Hepatocyte (in vitro differentiated cells): Measurements from ENCODE around the gene NTSR2. TPM values are rescaled to one million over a fixed set of nuclear protein-coding genes. Genes with fewer than 3 reads are reported as not detected.
"Not testable (repeated sequence)": the region's sequence is repeated elsewhere in the genome, so short reads cannot be mapped to it uniquely, and the experiment has no call there.

Source experiments
- DNase-seq: peaks from one replicate; pipeline ENCODE4 v3.0.0-alpha.2; 2016; ENCODE audit warnings: low spot score
- H2AFZ ChIP-seq: fragments of 200-600 bp; sonication (generic); 2 replicates; pipeline ENCODE4 v1.6.0; 2016; ENCODE audit warnings: antibody characterized with exemption, mild to moderate bottlenecking
- H3K27ac ChIP-seq: fragments of 200-600 bp; sonication (generic); 2 replicates; pipeline ENCODE4 v1.5.1; 2016; ENCODE audit warnings: mild to moderate bottlenecking
- H3K27me3 ChIP-seq: fragments of 200-600 bp; sonication (generic); 2 replicates; pipeline ENCODE4 v1.6.1; 2016
- H3K36me3 ChIP-seq: fragments of 200-600 bp; sonication (generic); replicated peaks from 2 replicates; pipeline ENCODE4 v1.5.1; 2016; ENCODE audit warnings: low read depth; ENCODE audit not compliant: insufficient read depth
- H3K4me1 ChIP-seq: fragments of 200-600 bp; sonication (generic); 2 replicates; pipeline ENCODE4 v1.5.1; 2016; ENCODE audit warnings: mild to moderate bottlenecking, moderate library complexity; ENCODE audit not compliant: insufficient read depth
- H3K4me2 ChIP-seq: fragments of 200-600 bp; sonication (generic); 2 replicates; pipeline ENCODE4 v1.6.0; 2016
- H3K4me3 ChIP-seq: fragments of 200-600 bp; sonication (generic); 2 replicates; pipeline ENCODE4 v1.5.1; 2016; ENCODE audit warnings: mild to moderate bottlenecking
- H3K79me2 ChIP-seq: fragments of 200-600 bp; sonication (generic); 2 replicates; pipeline ENCODE4 v1.6.0; 2017; ENCODE audit warnings: mild to moderate bottlenecking
- H3K9me2 ChIP-seq: fragments of 200-600 bp; sonication (generic); replicated peaks from 2 replicates; pipeline ENCODE4 v1.6.0; 2017; ENCODE audit warnings: mild to moderate bottlenecking; ENCODE audit not compliant: insufficient read depth
- H3K9me3 ChIP-seq: fragments of 200-600 bp; sonication (generic); 2 replicates; pipeline ENCODE4 v1.5.1; 2016; ENCODE audit warnings: low read depth, mild to moderate bottlenecking
- H4K20me1 ChIP-seq: fragments of 200-600 bp; sonication (generic); 2 replicates; pipeline ENCODE4 v1.6.0; 2016; ENCODE audit warnings: mild to moderate bottlenecking; ENCODE audit not compliant: insufficient read depth, poor library complexity, severe bottlenecking
- CTCF ChIP-seq: fragments of 200-600 bp; sonication (generic); IDR thresholded peaks from 2 replicates; pipeline ENCODE4 v1.5.1; 2016; ENCODE audit warnings: antibody characterized with exemption, mild to moderate bottlenecking; ENCODE audit not compliant: poor library complexity
- EZH2 ChIP-seq: fragments of 200-600 bp; sonication (generic); IDR thresholded peaks from 2 replicates; pipeline ENCODE4 v1.6.1; 2016; ENCODE audit warnings: antibody characterized with exemption, mild to moderate bottlenecking, borderline replicate concordance
- EZH2phosphoT487 ChIP-seq: fragments of 200-600 bp; sonication (generic); IDR thresholded peaks from one replicate; pipeline ENCODE4 v1.6.1; 2018; ENCODE audit warnings: antibody characterized with exemption, mild to moderate bottlenecking, low read depth, moderate library complexity; ENCODE audit not compliant: unreplicated experiment, severe bottlenecking
- WGBS: methylation state at CpG from one replicate; pipeline ENCODE4 v1.1.6; 2016; ENCODE audit warnings: low lambda C conversion rate; ENCODE audit errors: missing lambda C conversion rate; 5-methylcytosine and 5-hydroxymethylcytosine counted together
- polyA plus RNA-seq: library from polyadenylated mRNA; unstranded; fragments of >200 nt; fragmentation: Nextera tagmentation; extraction: Ambion mirVana; gene quantifications from 2 replicates; pipeline ENCODE4 v1.2.1, GENCODE V29; 2016
- total RNA-seq: library from RNA; depleted of rRNA; stranded (reverse); fragments of >200 nt; gene quantifications from 2 replicates; pipeline ENCODE4 v1.2.3, GENCODE V29; 2014

Gene NTSR2
- total and polyA plus RNA-seq, 2 experiments from 2014 or later: 0.28 TPM; not detected in 1

- no peaks in the 10 kb centered on the region for H4K20me1 ChIP-seq
- H3K4me2 ChIP-seq: no peak overlapping the region
- H2AFZ ChIP-seq: no peak overlapping the region
- no peak for TF ChIP-seq EZH2
- TF ChIP-seq EZH2phosphoT487: no peak
- TF ChIP-seq CTCF: no peak
- no peaks in the 10 kb centered on the region for H3K9me3 ChIP-seq
- H3K79me2 ChIP-seq: no peaks in the 10 kb centered on the region
- no peaks in the 10 kb centered on the region for H3K36me3 ChIP-seq
- H3K4me1 ChIP-seq: peaks cover 2% of the 10 kb centered on the region
- DNase-seq: no peak
- H3K27ac ChIP-seq: no peak overlapping the region
- H3K9me2 ChIP-seq: no peaks in the 10 kb centered on the region
- WGBS: 89% methylated on average over 11 of the region's 11 CpGs
- H3K27me3 ChIP-seq: no peaks in the 10 kb centered on the region
- H3K4me3 ChIP-seq: no peak overlapping the region
These were observed 5.0 kb downstream of the NTSR2 start for GRCh38 chr2:11665028-11665427.

- no peaks in the 10 kb centered on the region for H3K27me3 ChIP-seq
- DNase-seq: no peak
- no peaks in the 10 kb centered on the region for H3K36me3 ChIP-seq
- no peaks in the 10 kb centered on the region for H4K20me1 ChIP-seq
- H3K27ac ChIP-seq: no peak overlapping the region
- H3K4me3 ChIP-seq: no peak overlapping the region
- TF ChIP-seq EZH2phosphoT487: no peak
- no peak for TF ChIP-seq CTCF
- no peak for TF ChIP-seq EZH2
- H3K9me3 ChIP-seq: no peaks in the 10 kb centered on the region
- H2AFZ ChIP-seq: no peak overlapping the region
- H3K79me2 ChIP-seq: no peaks in the 10 kb centered on the region
- H3K9me2 ChIP-seq: no peaks in the 10 kb centered on the region
- 54% methylated on average over 2 of the region's 2 CpGs for WGBS
- H3K4me1 ChIP-seq: no peaks in the 10 kb centered on the region
- H3K4me2 ChIP-seq: no peak overlapping the region
These were observed 6.6 kb downstream of the NTSR2 start for GRCh38 chr2:11663427-11663826.

DNA sequence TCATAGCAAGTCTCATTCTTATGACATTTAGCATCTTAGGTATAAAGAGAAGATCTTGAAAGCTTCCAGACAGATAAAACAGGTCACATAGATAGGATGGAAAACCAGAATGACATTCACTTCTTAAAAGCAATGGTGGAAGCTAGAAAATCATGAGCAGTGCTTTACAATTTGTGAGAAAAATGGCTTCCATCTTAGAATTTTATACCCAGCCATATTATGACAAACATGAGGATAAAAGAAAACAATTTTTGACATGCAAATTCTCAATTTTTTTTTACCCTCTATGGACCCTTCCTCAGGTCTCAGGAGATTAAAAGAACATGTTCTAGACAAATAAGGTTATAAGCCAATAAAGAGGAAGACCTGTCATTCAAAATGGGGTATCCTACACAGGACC lies 7.1 kb downstream of the NTSR2 start:
- no peaks in the 10 kb centered on the region for H3K9me2 ChIP-seq
- H3K36me3 ChIP-seq: no peaks in the 10 kb centered on the region
- TF ChIP-seq EZH2: no peak
- TF ChIP-seq EZH2phosphoT487: no peak
- TF ChIP-seq CTCF: no peak
- no peaks in the 10 kb centered on the region for H3K79me2 ChIP-seq
- H3K9me3 ChIP-seq: no peaks in the 10 kb centered on the region
- no peak overlapping the region for H2AFZ ChIP-seq
- DNase-seq: no peak
- H3K27me3 ChIP-seq: no peaks in the 10 kb centered on the region
- H3K4me2 ChIP-seq: no peak overlapping the region
- H3K27ac ChIP-seq: no peak overlapping the region
- H3K4me3 ChIP-seq: no peak overlapping the region
- H3K4me1 ChIP-seq: no peaks in the 10 kb centered on the region
- H4K20me1 ChIP-seq: no peaks in the 10 kb centered on the region

DNA sequence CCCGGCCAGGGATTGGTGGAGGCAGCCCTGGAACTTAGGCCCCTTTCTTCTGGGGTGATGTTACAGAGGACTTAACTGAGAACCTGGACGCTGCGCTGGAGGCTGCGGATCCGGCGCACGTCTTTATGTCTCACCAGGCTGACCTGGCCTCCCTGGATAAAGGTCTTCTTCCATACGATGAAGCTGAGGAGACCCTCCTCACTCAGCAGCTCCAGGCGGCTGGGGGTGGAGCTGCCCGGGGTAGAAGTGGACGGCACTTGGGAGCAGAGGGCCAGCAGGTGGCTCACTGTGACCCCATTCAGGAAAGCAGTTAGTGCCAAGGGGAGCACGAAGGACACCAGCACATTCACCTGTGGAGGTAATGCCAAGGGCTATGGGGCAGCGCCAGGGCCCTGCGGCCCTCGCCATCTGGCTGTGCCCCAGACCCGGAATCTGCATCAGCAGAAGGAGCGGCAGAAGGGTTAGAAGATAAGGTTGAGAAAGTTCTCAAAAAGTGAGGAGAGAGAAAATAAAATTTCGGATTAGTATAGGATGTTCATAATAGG lies 8.0 kb downstream of the NTSR2 start:
- no peaks in the 10 kb centered on the region for H4K20me1 ChIP-seq
- no peak overlapping the region for H3K4me2 ChIP-seq
- DNase-seq: no peak
- no peak overlapping the region for H2AFZ ChIP-seq
- 93% methylated on average over 18 of the region's 18 CpGs for WGBS
- no peak overlapping the region for H3K4me3 ChIP-seq
- no peaks in the 10 kb centered on the region for H3K4me1 ChIP-seq
- H3K9me3 ChIP-seq: no peaks in the 10 kb centered on the region
- H3K36me3 ChIP-seq: no peaks in the 10 kb centered on the region
- no peak for TF ChIP-seq CTCF
- TF ChIP-seq EZH2phosphoT487: no peak
- no peak for TF ChIP-seq EZH2
- no peaks in the 10 kb centered on the region for H3K9me2 ChIP-seq
- no peak overlapping the region for H3K27ac ChIP-seq
- no peaks in the 10 kb centered on the region for H3K27me3 ChIP-seq
- no peaks in the 10 kb centered on the region for H3K79me2 ChIP-seq

- H3K79me2 ChIP-seq, H3K4me1 ChIP-seq, H3K9me2 ChIP-seq, H2AFZ ChIP-seq, H4K20me1 ChIP-seq, H3K9me3 ChIP-seq, DNase-seq, H3K4me2 ChIP-seq, H3K27ac ChIP-seq, H3K4me3 ChIP-seq, H3K27me3 ChIP-seq, H3K36me3 ChIP-seq: not testable (repeated sequence)
- 93% methylated on average over 2 of the region's 2 CpGs for WGBS
These were observed 9.6 kb downstream of the NTSR2 start for GRCh38 chr2:11660396-11660795.
